Aorta (tissue), 5 donors: Measurements from ENCODE around the gene PDPK1. TPM values are rescaled to one million over a fixed set of nuclear protein-coding genes. Genes with fewer than 3 reads are reported as not detected.

Source experiments
- ATAC-seq: fragments of 200-7000 bp; cut with Tn5 transposase; one replicate; pipeline ENCODE4 v1.9.1; 2022; ENCODE audit warnings: moderate library complexity; ENCODE audit not compliant: low FRiP score
- DNase-seq, 2 donors: peaks; one replicate each; pipeline ENCODE4 v3.0.0-alpha.2; 2020
- H3K27ac ChIP-seq, 2 donors: one replicate each; pipeline ENCODE4 v1.5.1; 2013; ENCODE audit warnings: low read length in 2 of 2, mild to moderate bottlenecking in 2 of 2, moderate library complexity in 2 of 2, control low read depth in 1 of 2, inconsistent platforms in 1 of 2, low read depth in 1 of 2
- H3K27me3 ChIP-seq, 2 donors: one replicate each; pipeline ENCODE4 v1.6.1; 2013; ENCODE audit warnings: control low read depth in 1 of 2, low read length in 1 of 2, mild to moderate bottlenecking in 1 of 2, moderate library complexity in 1 of 2; ENCODE audit not compliant: insufficient read depth in 2 of 2, control insufficient read depth in 1 of 2
- H3K36me3 ChIP-seq, 2 donors: one replicate each; pipeline ENCODE4 v1.6.1; 2013; ENCODE audit warnings: control low read depth in 1 of 2, low read length in 1 of 2, mild to moderate bottlenecking in 1 of 2; ENCODE audit not compliant: insufficient read depth in 2 of 2, control insufficient read depth in 1 of 2
- H3K4me1 ChIP-seq, 2 donors: one replicate each; pipeline ENCODE4 v1.6.1; 2013; ENCODE audit warnings: low read length in 2 of 2, control low read depth in 1 of 2, mild to moderate bottlenecking in 1 of 2, moderate library complexity in 1 of 2; ENCODE audit not compliant: insufficient read depth in 2 of 2, control insufficient read depth in 1 of 2
- H3K4me3 ChIP-seq, 2 donors: one replicate each; pipeline ENCODE4 v1.5.1; 2013; ENCODE audit warnings: low read length in 2 of 2, control low read depth in 1 of 2, mild to moderate bottlenecking in 1 of 2
- H3K9me3 ChIP-seq: one replicate; pipeline ENCODE4 v1.6.1; 2013; ENCODE audit warnings: mild to moderate bottlenecking, low read length; ENCODE audit not compliant: control insufficient read depth
- WGBS, 2 donors: extraction: QIAGEN DNeasy Blood & Tissue Kit; methylation state at CpG; one replicate each; pipeline ENCODE4 v1.1.7; 2013; 5-methylcytosine and 5-hydroxymethylcytosine counted together
- intact Hi-C, 2 donors: fragments of 100-400 bp; cut with DNase I; formaldehyde crosslinking; loops; one replicate each; pipeline versions ENCODE4 v1.14.2 to v1.15.0; 2022
- polyA plus RNA-seq, 2 donors: library from polyadenylated mRNA; stranded (reverse); fragments of 200-250 nt; gene quantifications; one replicate each; pipeline ENCODE4 v1.2.3, GENCODE V29; 2013
- total RNA-seq, 2 donors: library from RNA; stranded (reverse); fragmentation: NEBNext Ultra II Directional; extraction: Animal tissue kit (Norgen Biotek cat#: 25700); gene quantifications; one replicate each; pipeline ENCODE4 v1.2.1, GENCODE V29; 2021
- donor health status: healthy with polysubstance abuse.
- donor health status: Bipolar disorder and iron deficiency.
- donor health status: DM: no; HTN: no; CAD: no.
- donor health status: DM: no; HTN: no; CAD: no.
- donor health status: DM: yes; HTN: yes; CAD: no.

The PDPK1 gene
- total and polyA plus RNA-seq, 4 donors: 12.7 to 46.4 (median 30.5) TPM

GRCh38 chr16:2511996-2512734 lies 25.7 kb upstream of the PDPK1 start:
- H3K27me3 ChIP-seq: no peaks in the 10 kb centered on the region
- H3K4me3 ChIP-seq: no peak overlapping the region
- intact Hi-C loops: no loop called here
- ATAC-seq: no peak
- no peaks in the 10 kb centered on the region for H3K4me1 ChIP-seq
- WGBS, 2 donors: 90 to 91% methylated on average over 17 of the region's 17 CpGs
- DNase-seq: no peak
- H3K9me3 ChIP-seq: no peaks in the 10 kb centered on the region
- no peaks in the 10 kb centered on the region for H3K36me3 ChIP-seq
- H3K27ac ChIP-seq: no peak overlapping the region

DNA sequence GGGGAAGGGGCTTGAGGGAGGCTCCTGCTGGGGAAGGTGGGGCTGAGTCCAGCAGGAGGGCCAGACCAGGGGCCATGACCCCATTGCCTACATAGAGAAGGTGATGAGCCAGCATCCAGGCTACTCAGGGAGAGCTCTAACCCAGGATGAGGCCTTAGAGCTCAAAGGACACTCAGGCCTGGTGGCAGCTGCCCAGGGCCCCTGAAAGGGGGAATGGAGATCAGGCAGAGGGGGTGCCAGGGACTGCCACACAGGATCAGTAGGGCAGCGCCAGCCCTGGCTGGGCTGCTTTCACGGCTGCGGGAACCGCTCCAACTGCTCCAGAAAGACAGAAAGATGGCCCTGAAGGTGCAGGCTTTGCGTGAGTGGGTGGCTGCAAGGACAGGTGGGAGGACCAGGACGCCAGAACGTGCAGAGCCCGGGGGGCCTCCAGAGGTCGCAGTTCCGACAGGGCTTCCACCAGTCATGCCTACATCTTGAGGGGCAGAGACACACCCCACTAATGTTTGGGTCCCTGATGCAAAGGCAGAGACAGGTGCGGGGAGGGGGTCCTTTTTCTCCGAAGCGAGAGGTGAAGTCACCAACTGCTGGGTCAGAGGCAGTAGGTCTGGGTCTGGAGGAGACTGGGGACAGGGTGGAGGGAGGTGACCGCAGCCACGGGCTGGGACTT lies 25.0 kb upstream of the PDPK1 start:
- H3K27ac ChIP-seq: no peak overlapping the region
- WGBS, 2 donors: 46 to 48% methylated on average over 14 to 15 of the region's 15 CpGs
- H3K4me3 ChIP-seq: no peak overlapping the region
- H3K4me1 ChIP-seq: no peaks in the 10 kb centered on the region
- ATAC-seq (no peak), DNase-seq (peak in 1 of 2 donors; percentile 52)
- H3K36me3 ChIP-seq: no peaks in the 10 kb centered on the region
- no peaks in the 10 kb centered on the region for H3K27me3 ChIP-seq
- no peaks in the 10 kb centered on the region for H3K9me3 ChIP-seq
- intact Hi-C loops: no loop called here

DNA sequence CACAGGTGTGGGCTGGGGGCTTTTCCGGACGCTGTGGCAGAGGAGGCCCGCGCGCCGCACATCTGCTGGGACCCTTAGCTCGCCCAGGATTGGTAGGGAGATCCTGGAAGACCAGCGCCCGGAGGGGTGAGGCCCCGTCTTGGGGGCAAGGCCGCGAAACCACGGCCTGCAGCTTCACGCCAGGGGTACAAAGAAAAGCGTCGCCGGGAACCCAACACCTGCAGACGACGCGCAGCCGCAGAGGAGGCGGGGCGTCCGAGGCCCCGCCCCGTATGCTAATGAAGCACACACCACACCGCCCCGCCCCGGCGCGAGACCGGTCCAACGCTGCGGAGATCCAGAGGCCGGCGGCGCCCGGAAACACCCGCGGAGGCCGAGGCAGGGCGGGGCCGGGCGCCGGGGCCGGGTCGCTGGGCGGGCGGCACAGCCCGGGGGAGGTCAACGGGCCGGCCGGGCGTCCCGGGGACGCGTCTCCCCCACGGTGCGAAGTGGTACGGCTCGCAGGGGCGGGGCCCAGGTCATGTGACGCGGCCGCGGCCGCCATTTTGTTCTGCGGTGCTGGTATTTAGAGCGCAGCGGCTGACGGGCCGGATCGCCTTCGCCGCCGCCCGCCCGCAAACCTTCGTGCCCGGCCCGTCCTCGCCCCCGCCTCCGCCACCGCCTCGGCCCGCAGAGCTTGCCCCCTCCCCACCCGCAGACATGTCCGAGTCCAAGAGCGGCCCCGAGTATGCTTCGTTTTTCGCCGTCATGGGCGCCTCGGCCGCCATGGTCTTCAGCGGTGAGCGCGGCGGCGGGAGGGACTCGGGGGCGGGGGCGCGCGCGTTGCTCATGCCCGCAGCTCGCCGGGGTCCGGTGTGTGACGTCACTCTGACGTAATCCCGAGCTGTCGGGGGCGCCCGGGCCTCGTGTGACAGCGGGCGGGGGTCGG lies 24.2 kb upstream of the PDPK1 start, which contains the start of gene ATP6V0C:
TSS of gene ATP6V0C (plus strand) at position 548 of the 928 bp plus-strand sequence. CDS start at position 700, 152 bp downstream.
- H3K36me3 ChIP-seq: no peaks in the 10 kb centered on the region
- WGBS, 2 donors: 1 to 2% methylated on average over 68 to 122 of the region's 122 CpGs
- peak within 1 kb of the TSS; percentile 86 to 94 for H3K4me3 ChIP-seq
- intact Hi-C loops: no loop called here
- H3K27ac ChIP-seq: peak within 1 kb of the TSS; percentile 61 to 83
- H3K27me3 ChIP-seq: no peaks in the 10 kb centered on the region
- no peaks in the 10 kb centered on the region for H3K9me3 ChIP-seq
- peak; percentile 91 for ATAC-seq
- no peaks in the 10 kb centered on the region for H3K4me1 ChIP-seq
- peak; percentile 95 to 97 for DNase-seq

- intact Hi-C loops: no loop called here
- peak overlapping the region; percentile 86 to 94 for H3K4me3 ChIP-seq
- H3K36me3 ChIP-seq: no peaks in the 10 kb centered on the region
- peak overlapping the region; percentile 61 to 83 for H3K27ac ChIP-seq
- no peaks in the 10 kb centered on the region for H3K9me3 ChIP-seq
- 1 to 2% methylated on average over 19 to 63 of the region's 63 CpGs for WGBS, 2 donors
- ATAC-seq (no peak), DNase-seq (peak; percentile 66 to 78)
- H3K4me1 ChIP-seq: no peaks in the 10 kb centered on the region
- H3K27me3 ChIP-seq: no peaks in the 10 kb centered on the region
Measured at GRCh38 chr16:2514333-2515179, 23.3 kb upstream of the PDPK1 start.

DNA sequence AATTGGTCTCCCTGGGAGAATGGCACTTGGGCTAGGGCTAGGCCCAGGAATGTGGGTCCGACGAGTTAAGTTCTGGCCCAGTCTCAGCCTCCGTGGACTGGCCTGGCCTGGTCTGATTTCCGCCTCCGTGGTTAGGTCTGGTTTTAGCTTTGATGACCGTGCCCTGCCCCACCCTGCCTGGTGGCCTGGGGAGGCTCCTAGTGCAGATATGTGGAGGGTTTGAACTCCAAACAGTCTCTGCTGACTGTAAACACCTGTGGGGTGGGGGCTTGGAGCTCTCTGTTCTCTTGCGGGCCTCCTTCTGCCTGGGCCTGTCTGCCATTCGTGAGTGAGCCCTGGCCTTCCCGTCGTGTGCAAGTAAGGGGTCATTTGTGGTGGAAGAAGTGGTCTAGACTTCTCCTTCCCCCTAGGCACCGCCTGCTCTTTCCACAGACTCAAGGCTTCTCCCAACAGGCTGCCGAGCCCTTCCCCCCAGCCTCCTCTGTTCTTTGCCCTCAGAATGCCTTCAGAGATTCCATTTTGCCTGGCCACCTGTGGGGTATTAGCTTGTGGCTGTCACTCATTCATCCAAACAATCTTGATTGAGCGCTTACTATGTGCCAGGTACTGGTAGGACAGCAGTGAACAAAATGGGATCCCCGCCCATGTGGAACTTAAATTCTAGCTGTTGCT lies 22.5 kb upstream of the PDPK1 start:
- WGBS, 2 donors: 37 to 39% methylated on average over 14 of the region's 14 CpGs
- DNase-seq: peak in 1 of 2 donors; percentile 63
- intact Hi-C loops: no loop called here

DNA sequence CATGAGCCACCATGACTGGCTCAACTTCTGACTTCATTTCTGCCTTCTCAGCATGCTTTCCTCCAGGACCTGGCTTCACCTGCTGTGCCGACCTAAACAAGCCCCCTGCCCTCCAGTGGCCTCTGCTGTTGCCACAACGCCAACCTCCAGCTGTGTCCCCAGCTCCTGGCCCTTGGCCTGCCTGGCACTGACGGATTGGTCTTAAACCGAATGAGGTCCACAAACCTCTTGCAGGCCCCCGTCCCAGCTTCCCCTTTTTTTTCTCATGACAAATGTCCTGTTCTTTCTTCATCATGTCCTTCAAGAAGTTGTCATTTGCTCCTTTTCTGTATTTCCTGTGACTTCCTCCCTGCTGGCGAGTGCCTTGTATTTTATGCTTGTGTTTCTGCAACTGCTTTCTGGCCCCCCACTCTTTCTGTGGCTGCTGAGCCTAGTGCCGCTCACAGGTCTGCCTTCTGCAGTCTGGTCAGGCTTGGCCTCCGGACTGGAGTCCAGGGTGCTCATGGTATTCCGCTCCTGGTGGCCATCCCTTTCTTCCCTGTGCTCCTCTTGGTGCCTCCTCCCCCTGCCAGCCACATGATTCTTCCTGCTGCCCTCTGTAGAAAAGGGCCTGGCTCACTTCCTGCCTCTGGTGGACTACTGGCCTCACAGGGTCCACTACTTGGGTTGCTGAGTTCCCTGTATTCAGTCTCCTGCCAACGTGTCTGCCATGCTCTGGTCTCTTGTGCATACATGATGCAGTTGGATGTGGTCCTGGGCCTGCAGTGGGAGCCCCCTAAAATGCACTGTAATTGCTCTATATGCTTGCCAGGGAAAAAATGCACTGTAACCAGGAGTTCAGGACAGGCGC lies 21.2 kb upstream of the PDPK1 start:
- no peaks in the 10 kb centered on the region for H3K36me3 ChIP-seq
- WGBS, 2 donors: 62 to 65% methylated on average over 11 of the region's 11 CpGs
- DNase-seq (peak; percentile 74 to 75), ATAC-seq (no peak)
- intact Hi-C loops: no loop called here
- no peaks in the 10 kb centered on the region for H3K4me1 ChIP-seq
- H3K4me3 ChIP-seq: no peak overlapping the region
- H3K27ac ChIP-seq: no peak overlapping the region
- H3K9me3 ChIP-seq: no peaks in the 10 kb centered on the region
- H3K27me3 ChIP-seq: no peaks in the 10 kb centered on the region

More for the DNA sequence above, 22.5 kb upstream of the PDPK1 start:
- Histone ChIP-seq H3K9me3 (no peaks in the 10 kb centered on the region), H3K27me3 (no peaks in the 10 kb centered on the region), H3K4me3 (peak overlapping the region in 1 of 2 donors; percentile 94), H3K36me3 (no peaks in the 10 kb centered on the region), H3K4me1 (no peaks in the 10 kb centered on the region), H3K27ac (peak overlapping the region in 1 of 2 donors; percentile 61)
- ATAC-seq: no peak

GRCh38 chr16:2517954-2518605 lies 19.7 kb upstream of the PDPK1 start:
- 73 to 78% methylated on average over 12 of the region's 12 CpGs for WGBS, 2 donors
- Histone ChIP-seq H3K4me3 (no peak overlapping the region), H3K36me3 (no peaks in the 10 kb centered on the region), H3K9me3 (no peaks in the 10 kb centered on the region), H3K27me3 (no peaks in the 10 kb centered on the region), H3K27ac (no peak overlapping the region), H3K4me1 (no peaks in the 10 kb centered on the region)
- intact Hi-C loops: no loop called here
- DNase-seq: peak in 1 of 2 donors; percentile 52
- no peak for ATAC-seq
